Globus pallidus (tissue), 1 donor: Measurements from ENCODE around the gene SPATA24.
"Not testable (repeated sequence)": the region's sequence is repeated elsewhere in the genome, so short reads cannot be mapped to it uniquely, and the experiment has no call there.

Experiments used
- DNase-seq: peaks from one replicate; pipeline ENCODE4 v3.0.0-alpha.2; 2015; ENCODE audit warnings: low spot score

The SPATA24 gene

GRCh38 chr5:139394654-139395566 is 9.0 kb downstream of the SPATA24 start, which contains the start of gene PROB1:
TSS of gene PROB1 (minus strand) at chr5:139395104. CDS start at chr5:139395081, 23 bp downstream.
- DNase-seq, result no peak

GRCh38 chr5:139394123-139394653 is 9.7 kb downstream of the SPATA24 start:
- DNase-seq, result no peak

- no peak for DNase-seq
Measured at GRCh38 chr5:139393497-139394122, 10.3 kb downstream of the SPATA24 start.

GRCh38 chr5:139392678-139393496 is 11.0 kb downstream of the SPATA24 start:
- DNase-seq, result no peak

GRCh38 chr5:139392324-139392677 is 11.6 kb downstream of the SPATA24 start:
- DNase-seq, result no peak

GRCh38 chr5:139391570-139392323 is 12.1 kb downstream of the SPATA24 start:
- DNase-seq, result no peak

GRCh38 chr5:139390639-139391569 is 13.0 kb downstream of the SPATA24 start:
- DNase-seq, result no peak

GRCh38 chr5:139389701-139390638 is 13.9 kb downstream of the SPATA24 start, which contains the start of gene MZB1:
TSS of gene MZB1 (minus strand) at chr5:139389913. CDS start at chr5:139389856, 57 bp downstream.
- no peak for DNase-seq

GRCh38 chr5:139388198-139388821 is 15.6 kb downstream of the SPATA24 start:
- DNase-seq, result no peak

- DNase-seq, result no peak
Measured at GRCh38 chr5:139387611-139388197, 16.2 kb downstream of the SPATA24 start.

- not testable (repeated sequence) for DNase-seq
Measured at GRCh38 chr5:139386956-139387355, 16.9 kb downstream of the SPATA24 start.

GRCh38 chr5:139386050-139386438 is 17.8 kb downstream of the SPATA24 start:
- no peak for DNase-seq

GRCh38 chr5:139385061-139386049 is 18.5 kb downstream of the SPATA24 start:
- no peak for DNase-seq

GRCh38 chr5:139384591-139385051 is 19.3 kb downstream of the SPATA24 start:
- no peak for DNase-seq

- DNase-seq, result no peak
Measured at GRCh38 chr5:139383993-139384590, 19.8 kb downstream of the SPATA24 start.

- no peak for DNase-seq
Measured at GRCh38 chr5:139383275-139383992, 20.5 kb downstream of the SPATA24 start, which contains the start of gene SLC23A1. TSS of gene SLC23A1 (minus strand) at chr5:139383297. CDS start at chr5:139383253, 44 bp downstream.
